GM21528 (cell line): ENCODE results near the gene KHK.

Experiments
- ATAC-seq: cut with Tn5 transposase; IDR thresholded peaks from one replicate; pipeline ENCODE4 v1.9.1; 2021; ENCODE audit warnings: mild to moderate bottlenecking, moderate library complexity; ENCODE audit not compliant: unreplicated experiment, low FRiP score

KHK gene

DNA sequence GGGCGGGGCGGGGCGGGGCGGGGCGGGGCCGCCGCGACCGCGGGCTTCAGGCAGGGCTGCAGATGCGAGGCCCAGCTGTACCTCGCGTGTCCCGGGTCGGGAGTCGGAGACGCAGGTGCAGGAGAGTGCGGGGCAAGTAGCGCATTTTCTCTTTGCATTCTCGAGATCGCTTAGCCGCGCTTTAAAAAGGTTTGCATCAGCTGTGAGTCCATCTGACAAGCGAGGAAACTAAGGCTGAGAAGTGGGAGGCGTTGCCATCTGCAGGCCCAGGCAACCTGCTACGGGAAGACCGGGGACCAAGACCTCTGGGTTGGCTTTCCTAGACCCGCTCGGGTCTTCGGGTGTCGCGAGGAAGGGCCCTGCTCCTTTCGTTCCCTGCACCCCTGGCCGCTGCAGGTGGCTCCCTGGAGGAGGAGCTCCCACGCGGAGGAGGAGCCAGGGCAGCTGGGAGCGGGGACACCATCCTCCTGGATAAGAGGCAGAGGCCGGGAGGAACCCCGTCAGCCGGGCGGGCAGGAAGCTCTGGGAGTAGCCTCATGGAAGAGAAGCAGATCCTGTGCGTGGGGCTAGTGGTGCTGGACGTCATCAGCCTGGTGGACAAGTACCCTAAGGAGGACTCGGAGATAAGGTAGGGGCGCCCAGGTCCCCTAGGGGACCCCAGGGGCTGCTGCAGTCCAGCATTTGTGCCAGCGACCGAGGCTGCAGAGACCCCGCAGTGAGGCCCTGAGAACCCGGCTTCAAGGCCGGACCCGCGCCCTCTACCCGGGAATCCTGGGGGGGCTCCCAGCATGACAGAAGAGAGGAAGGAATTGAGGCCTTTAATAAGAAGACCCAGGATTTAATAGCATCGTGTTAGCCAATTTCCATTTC, at the start of gene KHK:
Gene KHK (plus strand): TSS at position 49 of the 870 bp plus-strand sequence. CDS start 488 bp downstream, at position 537.
- ATAC-seq, result peak; percentile 24

DNA sequence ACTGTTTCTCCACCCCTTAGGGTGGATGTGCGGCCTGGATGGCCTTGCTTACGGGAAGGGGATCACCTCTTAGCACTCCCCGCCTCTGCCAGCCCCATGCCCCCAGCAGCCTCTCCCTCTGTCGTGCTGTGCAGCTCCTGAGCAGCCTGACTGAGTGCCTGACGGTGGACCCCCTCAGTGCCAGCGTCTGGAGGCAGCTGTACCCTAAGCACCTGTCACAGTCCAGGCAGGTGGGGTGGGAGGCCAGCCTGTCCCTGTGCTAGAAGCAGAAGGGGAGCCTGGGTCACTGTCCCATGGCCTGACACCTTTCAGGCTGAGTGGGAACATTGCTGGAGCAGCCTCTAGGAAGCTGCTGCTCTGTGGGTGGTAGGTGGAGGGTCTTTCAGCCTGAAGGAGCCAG, 48.6 kb upstream of the KHK start:
- no peak for ATAC-seq

- no peak for ATAC-seq
Observed at GRCh38 chr2:27038631-27039339, 47.8 kb upstream of the KHK start.

- no peak for ATAC-seq
Observed at GRCh38 chr2:27039426-27039825, 47.1 kb upstream of the KHK start.

- ATAC-seq, result no peak
Observed at GRCh38 chr2:27039871-27040270, 46.7 kb upstream of the KHK start.

GRCh38 chr2:27040282-27040681, 46.3 kb upstream of the KHK start:
- no peak for ATAC-seq

DNA sequence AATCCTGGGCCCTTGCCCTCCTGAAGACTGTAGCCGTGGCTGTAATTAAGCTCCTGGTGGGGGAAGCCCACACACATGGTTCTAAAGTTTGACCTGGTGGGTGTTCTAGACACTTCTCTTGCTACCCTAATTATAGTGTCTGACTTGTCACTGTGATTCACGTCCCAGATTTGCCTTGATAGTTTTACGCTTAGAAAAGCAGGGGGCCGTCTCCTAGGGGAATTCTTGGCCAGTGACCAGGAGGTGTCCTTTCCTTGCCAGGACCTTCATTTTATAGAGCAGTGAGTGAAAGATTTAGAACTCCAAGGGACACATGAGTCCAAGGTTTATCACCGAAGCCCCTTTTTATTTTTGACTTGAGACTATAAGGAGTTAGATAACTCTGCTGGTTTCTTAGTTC, 44.8 kb upstream of the KHK start:
- ATAC-seq, result no peak

DNA sequence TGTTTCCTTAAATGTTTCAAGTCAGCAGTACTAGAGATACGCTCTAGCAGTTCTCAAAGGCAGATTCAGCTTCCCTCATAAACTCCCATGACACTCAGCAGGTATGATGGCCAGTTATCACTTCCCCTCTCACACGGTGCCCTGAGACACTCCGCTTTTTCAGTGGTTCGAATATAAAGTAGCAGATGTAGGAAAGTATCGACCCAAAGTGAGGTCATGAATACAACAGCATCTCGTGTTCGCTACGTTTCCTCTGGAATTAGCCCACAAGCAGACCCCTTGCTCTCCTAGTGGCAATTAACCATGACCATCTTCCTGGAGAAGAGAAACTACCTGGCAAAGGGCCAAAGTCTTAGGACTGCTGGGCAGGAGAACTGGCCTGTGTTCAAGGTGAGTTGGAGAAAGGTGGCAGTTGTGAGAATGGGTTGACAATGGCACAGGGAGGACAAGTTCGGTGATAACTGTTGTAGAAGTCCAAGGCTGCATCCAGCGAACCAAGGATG, 44.4 kb upstream of the KHK start:
- ATAC-seq, result no peak

DNA sequence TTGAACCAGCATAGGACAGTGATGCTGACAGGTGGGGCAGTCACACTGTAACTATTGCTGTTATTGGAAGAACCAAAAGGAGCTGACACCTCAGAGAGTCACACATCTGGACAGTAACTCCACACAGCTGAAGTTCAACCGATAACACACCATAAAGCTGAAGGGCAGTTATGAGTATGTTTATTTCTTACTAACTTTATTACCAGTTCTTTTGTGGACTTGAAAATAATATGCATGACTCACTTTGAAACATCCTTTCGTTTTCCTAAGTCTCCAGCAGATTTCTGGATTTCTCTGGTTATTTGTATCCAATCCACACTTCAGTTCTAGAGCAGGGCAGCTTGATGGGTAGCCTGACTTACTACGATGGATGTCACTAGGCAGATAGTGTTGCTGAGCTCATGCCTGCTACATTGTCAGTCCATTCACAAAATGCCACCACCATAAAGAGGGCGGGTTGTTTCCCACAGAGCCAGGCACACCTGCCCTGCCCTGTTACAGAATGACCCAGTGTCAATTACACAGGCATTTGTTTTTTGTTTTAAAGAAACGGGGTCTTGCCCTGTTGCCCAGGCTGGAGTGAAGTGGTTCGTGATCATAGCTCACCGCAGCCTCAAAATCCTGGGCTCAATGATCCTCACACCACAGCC, 43.5 kb upstream of the KHK start:
- ATAC-seq, result no peak

- peak; percentile 24 for ATAC-seq
Observed at GRCh38 chr2:27049422-27050280, 36.9 kb upstream of the KHK start.

GRCh38 chr2:27050281-27050995, 36.1 kb upstream of the KHK start:
- ATAC-seq, result peak; percentile 57

DNA sequence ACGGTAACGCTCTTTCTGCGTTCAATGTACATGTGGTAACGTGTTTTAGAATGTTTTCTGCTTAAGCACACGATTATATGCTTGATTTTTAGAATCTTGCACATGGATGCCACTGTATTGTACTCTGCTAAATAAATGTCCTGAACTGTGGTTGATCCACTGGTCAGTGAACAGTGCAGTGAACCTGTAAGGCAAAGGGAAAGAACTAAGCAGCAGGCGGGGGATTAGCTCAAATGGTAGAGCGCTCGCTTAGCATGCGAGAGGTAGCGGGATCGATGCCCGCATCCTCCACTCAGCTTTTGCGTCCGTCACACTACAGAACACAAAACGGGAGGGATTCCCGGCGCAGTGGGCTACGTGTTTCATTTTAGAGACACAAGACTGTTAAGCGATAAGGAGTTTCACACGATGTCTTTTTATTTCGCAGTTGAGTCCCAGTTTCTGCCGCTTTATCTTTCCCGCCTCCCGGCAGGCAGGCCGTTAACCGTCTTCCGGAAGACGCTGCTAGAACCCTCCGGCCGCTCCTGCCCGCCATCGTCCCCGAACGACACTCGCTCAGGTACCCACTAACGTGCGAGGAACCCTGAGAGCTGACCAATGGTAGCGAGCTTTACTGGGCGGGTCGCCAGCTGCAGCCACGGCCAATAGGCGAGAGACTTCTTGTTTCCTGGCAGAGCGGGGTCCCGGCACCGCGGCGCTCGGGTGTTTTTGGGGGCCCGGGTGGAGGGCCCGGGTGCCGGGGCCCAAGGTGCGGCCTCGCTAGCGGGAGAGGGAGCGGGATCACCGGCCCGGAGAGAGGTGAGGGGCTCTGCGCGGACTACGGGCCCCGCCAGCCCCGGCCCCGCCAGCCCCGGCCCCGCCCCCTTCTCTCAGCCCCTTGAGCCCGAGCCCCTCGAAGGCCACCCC, 35.3 kb upstream of the KHK start, which contains the start of gene AGBL5:
Gene AGBL5 (plus strand): TSS at position 673 of the 906 bp plus-strand sequence. CDS start 1,291 bp downstream, outside the sequence.
- ATAC-seq, result peak; percentile 68

DNA sequence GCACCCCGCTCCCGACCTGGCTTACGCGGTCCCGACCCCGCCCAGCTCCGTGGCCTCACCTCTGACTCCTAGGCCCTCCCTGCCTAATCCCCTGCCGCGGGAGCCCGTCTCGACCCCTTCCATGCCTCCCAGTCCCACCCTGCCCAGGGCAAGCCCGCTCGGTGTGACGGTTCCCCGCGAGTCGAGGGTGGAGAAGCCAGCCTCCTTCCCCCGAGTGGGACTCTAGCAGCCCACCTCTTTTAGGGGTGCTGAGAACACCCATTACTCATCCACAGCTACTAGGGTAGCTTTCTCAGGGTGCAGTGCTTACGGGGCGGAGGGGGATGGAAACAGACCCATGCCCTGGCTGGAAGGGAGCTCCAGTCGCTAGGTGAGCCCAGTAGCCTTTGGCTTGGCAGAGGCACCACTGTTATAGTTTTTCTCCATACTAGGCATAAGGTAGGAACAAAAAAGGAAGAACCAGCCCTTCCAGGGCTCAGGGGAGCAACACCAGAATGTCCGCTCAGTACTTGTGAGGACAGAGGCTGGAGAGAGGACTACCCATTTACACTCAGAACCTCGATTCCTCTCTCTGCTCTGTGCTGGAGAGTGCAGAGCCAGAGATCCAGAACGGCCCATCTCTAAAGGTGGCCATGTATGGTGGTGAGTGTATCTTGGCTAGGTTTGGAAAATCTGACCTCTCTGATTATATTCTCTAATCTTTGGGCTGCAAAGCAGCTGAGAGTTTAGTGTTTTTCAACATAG, 34.5 kb upstream of the KHK start:
- no peak for ATAC-seq

DNA sequence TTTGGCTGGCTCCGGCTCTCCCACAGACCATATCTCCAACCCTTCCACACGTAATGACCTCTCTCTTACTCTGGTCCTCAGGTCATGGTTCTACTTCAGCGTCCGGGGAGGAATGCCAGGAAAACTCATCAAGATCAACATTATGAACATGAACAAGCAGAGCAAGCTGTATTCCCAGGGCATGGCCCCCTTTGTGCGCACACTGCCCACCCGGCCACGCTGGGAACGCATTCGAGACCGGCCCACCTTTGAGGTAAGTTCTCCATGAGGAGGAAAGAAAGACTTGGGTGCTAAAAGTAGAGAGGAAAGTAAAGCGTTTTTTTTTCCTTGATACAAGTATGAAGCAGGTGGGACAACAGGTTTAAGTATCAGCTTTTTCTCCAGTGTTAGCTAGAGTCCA, 33.3 kb upstream of the KHK start:
- ATAC-seq, result no peak

DNA sequence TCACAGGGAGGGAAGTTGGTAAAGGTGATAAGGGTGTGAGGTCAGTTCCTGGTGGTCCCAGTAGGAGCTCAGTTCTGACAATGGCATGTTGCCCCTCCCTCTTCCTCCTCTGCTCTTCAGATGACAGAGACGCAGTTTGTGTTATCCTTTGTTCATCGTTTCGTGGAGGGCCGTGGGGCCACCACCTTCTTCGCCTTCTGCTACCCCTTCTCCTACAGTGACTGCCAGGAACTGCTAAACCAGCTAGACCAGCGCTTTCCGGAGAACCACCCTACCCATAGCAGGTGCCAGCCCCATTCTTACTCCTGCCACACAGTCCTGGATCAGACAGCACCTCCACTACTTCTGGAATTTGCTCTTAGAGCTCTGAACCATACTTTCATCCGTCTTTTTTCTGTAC, 32.8 kb upstream of the KHK start:
- no peak for ATAC-seq

- ATAC-seq, result no peak
Observed at GRCh38 chr2:27054721-27055120, 31.9 kb upstream of the KHK start.

DNA sequence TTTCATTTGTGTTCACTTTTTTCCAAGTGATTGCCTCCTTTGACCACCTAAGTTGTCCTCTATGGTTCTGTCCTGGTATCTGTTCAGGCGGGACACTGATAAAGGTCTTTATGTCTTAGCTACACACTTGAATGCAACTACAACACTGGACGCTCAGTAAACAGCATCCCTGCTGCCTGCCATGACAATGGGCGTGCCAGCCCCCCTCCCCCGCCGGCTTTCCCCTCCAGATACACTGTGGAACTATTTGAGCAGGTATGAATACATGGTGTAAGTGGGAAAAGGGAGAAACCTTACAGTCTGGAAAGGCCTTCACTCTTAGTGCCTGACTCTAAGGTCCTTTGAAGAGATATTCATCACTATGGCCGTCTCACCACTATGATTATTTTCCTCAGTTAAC, 29.4 kb upstream of the KHK start:
- ATAC-seq, result no peak

GRCh38 chr2:27058210-27058609, 28.4 kb upstream of the KHK start:
- no peak for ATAC-seq
